Measurements from ENCODE around the gene FGFRL1. TPM values are rescaled to one million over a fixed set of nuclear protein-coding genes. Genes with fewer than 3 reads are reported as not detected.

The FGFRL1 gene
- polyA plus RNA-seq, 1 donor (not counting 4 experiments of a cell fraction or from before 2014, with no cell fraction given) = 2.8 TPM

DNA sequence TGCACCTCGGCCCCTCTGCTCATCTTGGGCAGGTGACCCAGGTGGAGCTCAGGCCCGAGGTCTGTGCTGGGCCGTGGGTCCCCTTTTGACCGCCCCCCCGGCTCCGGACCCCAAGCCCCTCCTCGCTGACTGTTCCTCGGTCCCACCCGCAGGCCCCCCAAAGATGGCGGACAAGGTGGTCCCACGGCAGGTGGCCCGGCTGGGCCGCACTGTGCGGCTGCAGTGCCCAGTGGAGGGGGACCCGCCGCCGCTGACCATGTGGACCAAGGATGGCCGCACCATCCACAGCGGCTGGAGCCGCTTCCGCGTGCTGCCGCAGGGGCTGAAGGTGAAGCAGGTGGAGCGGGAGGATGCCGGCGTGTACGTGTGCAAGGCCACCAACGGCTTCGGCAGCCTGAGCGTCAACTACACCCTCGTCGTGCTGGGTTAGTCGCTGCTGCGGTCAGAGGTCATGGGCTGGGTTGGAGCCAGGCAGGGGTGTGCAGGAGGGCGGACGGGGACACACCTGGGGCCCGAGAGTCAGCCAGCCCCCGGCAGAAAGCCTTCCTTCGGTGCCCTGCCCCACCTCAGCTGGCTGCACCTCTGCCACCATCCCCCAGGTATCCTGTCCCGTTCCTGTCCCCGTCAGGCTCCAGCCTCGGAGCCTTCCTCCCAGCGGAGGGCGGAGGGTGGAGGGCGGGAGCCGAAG, 10.8 kb downstream of the FGFRL1 start:
- no peak overlapping the region for H3K27ac ChIP-seq (ENCODE audit: control insufficient read depth, insufficient read depth, low read length)
- no peak overlapping the region for H3K4me2 ChIP-seq (ENCODE audit: control insufficient read depth, extremely low read depth, insufficient read depth, low read depth, low read length)
- peaks cover 3% of the 10 kb centered on the region for H4K20me1 ChIP-seq (ENCODE audit: control insufficient read depth, extremely low read depth, insufficient read depth, low read length)
- no peaks in the 10 kb centered on the region for H3K9me3 ChIP-seq (ENCODE audit: control insufficient read depth, low read depth, low read length)
- no peak overlapping the region for H3K9ac ChIP-seq (ENCODE audit: control insufficient read depth, extremely low read depth, insufficient read depth, low read length)
- FAIRE-seq (no peak), DNase-seq (ENCODE audit: low read depth, low spot score) (no peak)
- H3K79me2 ChIP-seq (ENCODE audit: control insufficient read depth, insufficient read depth, low read length) = no peaks in the 10 kb centered on the region
- no peaks in the 10 kb centered on the region for H3K9me1 ChIP-seq (ENCODE audit: control insufficient read depth, extremely low read depth, insufficient read depth, low read length)
- no peak for TF ChIP-seq EZH2 (IDR thresholded peaks at IDR 0.05; ENCODE audit: low read length)
- TF ChIP-seq, protein P1, sequence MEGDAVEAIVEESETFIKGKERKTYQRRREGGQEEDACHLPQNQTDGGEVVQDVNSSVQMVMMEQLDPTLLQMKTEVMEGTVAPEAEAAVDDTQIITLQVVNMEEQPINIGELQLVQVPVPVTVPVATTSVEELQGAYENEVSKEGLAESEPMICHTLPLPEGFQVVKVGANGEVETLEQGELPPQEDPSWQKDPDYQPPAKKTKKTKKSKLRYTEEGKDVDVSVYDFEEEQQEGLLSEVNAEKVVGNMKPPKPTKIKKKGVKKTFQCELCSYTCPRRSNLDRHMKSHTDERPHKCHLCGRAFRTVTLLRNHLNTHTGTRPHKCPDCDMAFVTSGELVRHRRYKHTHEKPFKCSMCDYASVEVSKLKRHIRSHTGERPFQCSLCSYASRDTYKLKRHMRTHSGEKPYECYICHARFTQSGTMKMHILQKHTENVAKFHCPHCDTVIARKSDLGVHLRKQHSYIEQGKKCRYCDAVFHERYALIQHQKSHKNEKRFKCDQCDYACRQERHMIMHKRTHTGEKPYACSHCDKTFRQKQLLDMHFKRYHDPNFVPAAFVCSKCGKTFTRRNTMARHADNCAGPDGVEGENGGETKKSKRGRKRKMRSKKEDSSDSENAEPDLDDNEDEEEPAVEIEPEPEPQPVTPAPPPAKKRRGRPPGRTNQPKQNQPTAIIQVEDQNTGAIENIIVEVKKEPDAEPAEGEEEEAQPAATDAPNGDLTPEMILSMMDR (optimal IDR thresholded peaks at IDR 0.05 in 1 of 3, IDR thresholded peaks at IDR 0.05 in 1 of 3, conservative IDR thresholded peaks at IDR 0.05 in 1 of 3; ENCODE audit: extremely low read depth in 1 of 3, insufficient read depth in 2 of 3, low read length in 3 of 3) = no peak
- dilution Hi-C loops (cut with MboI; ENCODE audit: extremely low pct_ligation_motif_present, low sequenced_read_pairs) = no loop called here
- H3K27me3 ChIP-seq (ENCODE audit: control insufficient read depth, extremely low read depth, insufficient read depth, low read length) = no peaks in the 10 kb centered on the region
- H3K4me1 ChIP-seq (ENCODE audit: control insufficient read depth, extremely low read depth, insufficient read depth, low read length) = peaks cover 3% of the 10 kb centered on the region
- no peak overlapping the region for H2AFZ ChIP-seq (ENCODE audit: control insufficient read depth, low read length)
- H3K36me3 ChIP-seq (ENCODE audit: control insufficient read depth in 2 of 2, extremely low read depth in 1 of 2, insufficient read depth in 2 of 2, low read length in 2 of 2) = peaks cover 0 to 4% of the 10 kb centered on the region in 2 experiments
- H3K4me3 ChIP-seq (ENCODE audit: control insufficient read depth in 2 of 3, extremely low read depth in 1 of 3, insufficient read depth in 2 of 3, low read depth in 1 of 3, low read length in 3 of 3) = no peak overlapping the region

DNA sequence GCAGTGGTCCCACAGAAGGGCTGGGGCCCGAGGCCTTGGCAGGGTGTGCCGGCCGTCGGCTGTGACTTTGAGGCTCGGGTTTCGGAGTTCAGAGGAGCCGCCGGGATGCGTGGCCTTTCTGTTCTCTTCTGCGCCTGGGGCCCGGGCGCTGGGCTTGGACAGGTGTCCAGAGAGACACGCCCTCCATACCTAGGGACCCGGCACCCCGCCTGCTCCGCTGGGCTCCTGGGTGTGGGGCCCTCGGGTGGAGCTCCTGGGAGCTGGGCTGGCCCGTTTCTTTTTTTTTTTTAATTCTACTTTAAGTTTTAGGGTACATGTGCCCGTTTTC, 11.3 kb downstream of the FGFRL1 start:
- dilution Hi-C loops (cut with MboI; ENCODE audit: extremely low pct_ligation_motif_present, low sequenced_read_pairs) = no loop called here
- no peak overlapping the region for H3K4me2 ChIP-seq (ENCODE audit: control insufficient read depth, extremely low read depth, insufficient read depth, low read depth, low read length)
- no peak overlapping the region for H2AFZ ChIP-seq (ENCODE audit: control insufficient read depth, low read length)
- no peak for FAIRE-seq
- no peak overlapping the region for H3K4me3 ChIP-seq (ENCODE audit: control insufficient read depth in 2 of 3, extremely low read depth in 1 of 3, insufficient read depth in 2 of 3, low read depth in 1 of 3, low read length in 3 of 3)
- H3K9ac ChIP-seq (ENCODE audit: control insufficient read depth, extremely low read depth, insufficient read depth, low read length) = no peak overlapping the region
- H3K4me1 ChIP-seq (ENCODE audit: control insufficient read depth, extremely low read depth, insufficient read depth, low read length) = peaks cover 3% of the 10 kb centered on the region
- TF ChIP-seq EZH2 (IDR thresholded peaks at IDR 0.05; ENCODE audit: low read length) = no peak
- TF ChIP-seq, protein P1 (optimal IDR thresholded peaks at IDR 0.05 in 1 of 3, IDR thresholded peaks at IDR 0.05 in 1 of 3, conservative IDR thresholded peaks at IDR 0.05 in 1 of 3; ENCODE audit: extremely low read depth in 1 of 3, insufficient read depth in 2 of 3, low read length in 3 of 3) = no peak
- peaks cover 3% of the 10 kb centered on the region for H4K20me1 ChIP-seq (ENCODE audit: control insufficient read depth, extremely low read depth, insufficient read depth, low read length)
- peaks cover 0 to 4% of the 10 kb centered on the region in 2 experiments for H3K36me3 ChIP-seq (ENCODE audit: control insufficient read depth in 2 of 2, extremely low read depth in 1 of 2, insufficient read depth in 2 of 2, low read length in 2 of 2)
- DNase-seq (ENCODE audit: low read depth, low spot score) = no peak
- no peaks in the 10 kb centered on the region for H3K9me3 ChIP-seq (ENCODE audit: control insufficient read depth, low read depth, low read length)
- H3K27me3 ChIP-seq (ENCODE audit: control insufficient read depth, extremely low read depth, insufficient read depth, low read length) = no peaks in the 10 kb centered on the region
- no peak overlapping the region for H3K27ac ChIP-seq (ENCODE audit: control insufficient read depth, insufficient read depth, low read length)
- no peaks in the 10 kb centered on the region for H3K9me1 ChIP-seq (ENCODE audit: control insufficient read depth, extremely low read depth, insufficient read depth, low read length)
- H3K79me2 ChIP-seq (ENCODE audit: control insufficient read depth, insufficient read depth, low read length) = no peaks in the 10 kb centered on the region

Data from keratinocyte (primary cell).